ENCODE data around the gene PIK3AP1. TPM values are rescaled to one million over a fixed set of nuclear protein-coding genes. Genes with fewer than 3 reads are reported as not detected.
"Not testable (repeated sequence)": the region's sequence is repeated elsewhere in the genome, so short reads cannot be mapped to it uniquely, and the experiment has no call there.

PIK3AP1 gene
- total and polyA plus RNA-seq, 2 of the 4 experiments (the other 2 are of a cell fraction) = under 0.01 to 0.14 TPM

DNA sequence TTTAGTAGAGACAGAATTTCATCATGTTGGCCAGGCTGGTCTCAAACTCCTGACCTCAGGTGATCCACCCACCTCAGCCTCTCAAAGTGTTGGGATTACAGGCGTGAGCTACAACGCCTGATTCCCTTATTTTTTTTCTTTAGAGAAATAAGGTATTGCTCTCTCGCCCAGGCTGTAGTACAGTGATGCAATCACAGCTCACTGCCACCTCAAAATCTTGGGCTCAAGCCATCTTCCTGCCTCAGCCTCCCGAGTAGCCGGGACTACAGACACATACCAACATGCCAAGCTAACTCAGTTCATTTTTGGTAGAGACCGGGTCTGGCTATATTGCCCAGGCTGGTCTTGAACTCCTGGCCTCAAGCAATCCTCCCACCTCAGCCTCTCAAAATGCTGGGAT is 21.2 kb upstream of the PIK3AP1 start:
- H3K56ac ChIP-seq (ENCODE audit: extremely low read depth, insufficient read depth, low read length); DNase-seq; H3K18ac ChIP-seq (ENCODE audit: low read depth, low read length); H3K4me1 ChIP-seq (ENCODE audit: control insufficient read depth, insufficient read depth, low read length); H2BK5ac ChIP-seq (ENCODE audit: low read depth, low read length, poor library complexity, severe bottlenecking); BruUV-seq (replicated peaks); H4K5ac ChIP-seq (ENCODE audit: low read depth, low read length); H3K36me3 ChIP-seq (ENCODE audit: control insufficient read depth, insufficient read depth, low read length); H3K79me1 ChIP-seq (ENCODE audit: low read depth in 1 of 2, low read length in 2 of 2); H3K4me2 ChIP-seq (ENCODE audit: low read depth, low read length); H2AFZ ChIP-seq (replicated peaks; ENCODE audit: low read length, poor library complexity); H4K8ac ChIP-seq (ENCODE audit: low read depth in 2 of 2, low read length in 2 of 2); H4K91ac ChIP-seq (ENCODE audit: insufficient read depth, low read depth, low read length); H4K20me1 ChIP-seq (ENCODE audit: insufficient read depth, low read length); H2BK20ac ChIP-seq (ENCODE audit: low read depth, low read length); H3K27ac ChIP-seq (ENCODE audit: insufficient read depth, low read length); H3K23ac ChIP-seq (ENCODE audit: low read depth, low read length); ATAC-seq (ENCODE audit: low read depth); POLR2A ChIA-PET (ENCODE audit: unreplicated experiment); H3K9me3 ChIP-seq (ENCODE audit: control insufficient read depth, insufficient read depth, low read length); intact Hi-C loops (cut with micrococcal nuclease); H2BK15ac ChIP-seq (ENCODE audit: low read depth, low read length); H3K4me3 ChIP-seq (ENCODE audit: insufficient read depth, low read depth, low read length); in situ Hi-C loops (cut with MboI; ENCODE audit: low sequenced_read_pairs); H3K9me1 ChIP-seq (ENCODE audit: insufficient read depth, low read length); H3K9ac ChIP-seq (ENCODE audit: low read depth, low read length); H3K27me3 ChIP-seq (ENCODE audit: control insufficient read depth, insufficient read depth, low read length); H2AK5ac ChIP-seq (ENCODE audit: low read depth, low read length); H3K14ac ChIP-seq (replicated peaks; ENCODE audit: low read depth, low read length); H2BK120ac ChIP-seq (ENCODE audit: low read depth, low read length); dilution Hi-C loops (cut with HindIII; ENCODE audit: low sequenced_read_pairs, unreplicated experiment); CTCF ChIA-PET; H2AK9ac ChIP-seq (replicated peaks; ENCODE audit: low read depth, low read length, poor library complexity); H3K4ac ChIP-seq (ENCODE audit: low read depth, low read length): not testable (repeated sequence)
- peak; percentile 49; the same call in 1 of the 2 replicates for TF ChIP-seq CEBPB (IDR thresholded peaks at IDR 0.05; ENCODE audit: low read depth, low read length)
- WGBS, 2 experiments (ENCODE audit: extremely low coverage in 2 of 2, insufficient read length in 1 of 2) = no CpG with 5 or more reads among the region's 6 CpGs
